ENCODE results near the gene SBNO2.

SBNO2 gene

DNA sequence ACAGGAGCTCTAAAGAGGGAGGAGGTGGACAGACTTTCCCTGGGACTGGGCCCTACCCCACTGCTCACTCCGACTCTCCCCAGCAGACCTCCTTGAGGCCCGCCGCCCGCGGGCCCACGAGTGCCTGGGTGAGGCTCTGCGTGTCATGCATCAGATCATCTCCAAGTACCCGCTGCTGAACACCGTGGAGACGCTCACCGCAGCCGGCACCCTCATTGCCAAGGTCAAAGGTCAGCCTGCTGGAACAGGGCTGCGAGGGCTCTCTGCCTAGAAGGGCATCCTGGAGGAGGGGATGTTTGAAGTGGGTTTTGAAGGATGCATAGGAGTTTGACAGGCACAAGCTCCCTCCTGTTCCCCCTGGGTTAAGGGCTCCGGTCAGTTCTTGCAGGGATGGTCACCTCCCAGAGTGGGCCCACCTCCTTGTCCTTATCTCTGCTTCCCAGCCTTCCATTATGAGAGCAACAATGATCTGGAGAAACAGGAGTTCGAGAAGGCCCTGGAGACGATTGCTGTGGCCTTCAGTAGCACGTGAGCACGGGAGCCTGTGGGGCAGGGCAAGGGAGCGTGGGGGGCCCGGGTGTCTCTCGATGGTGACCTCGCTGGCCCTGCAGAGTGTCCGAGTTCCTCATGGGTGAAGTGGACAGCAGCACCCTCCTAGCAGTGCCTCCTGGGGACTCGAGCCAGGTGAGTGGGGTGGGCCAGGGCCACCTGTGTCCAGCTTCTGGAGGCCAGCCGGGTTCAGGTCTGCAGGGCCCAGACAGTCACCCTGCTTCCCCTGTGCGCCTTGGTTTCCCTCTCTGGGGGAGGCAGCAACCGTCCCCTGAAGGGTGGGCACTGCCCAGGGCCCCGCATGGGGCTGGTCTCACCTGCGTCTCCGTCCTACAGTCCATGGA is 100.8 kb downstream of the SBNO2 start:
- no peak overlapping the region for H3K27ac ChIP-seq
- H4K20me1 ChIP-seq (ENCODE audit: insufficient read depth), result no peaks in the 10 kb centered on the region
- no peaks in the 10 kb centered on the region for H3K36me3 ChIP-seq (ENCODE audit: insufficient read depth)
- peaks cover 37% of the 10 kb centered on the region for H3K4me1 ChIP-seq (ENCODE audit: low read depth, poor library complexity, severe bottlenecking)
- no peak overlapping the region for H3K4me2 ChIP-seq
- H3K79me2 ChIP-seq (ENCODE audit: insufficient read depth, low read depth), result peaks cover 12% of the 10 kb centered on the region
- TF ChIP-seq, protein P1, sequence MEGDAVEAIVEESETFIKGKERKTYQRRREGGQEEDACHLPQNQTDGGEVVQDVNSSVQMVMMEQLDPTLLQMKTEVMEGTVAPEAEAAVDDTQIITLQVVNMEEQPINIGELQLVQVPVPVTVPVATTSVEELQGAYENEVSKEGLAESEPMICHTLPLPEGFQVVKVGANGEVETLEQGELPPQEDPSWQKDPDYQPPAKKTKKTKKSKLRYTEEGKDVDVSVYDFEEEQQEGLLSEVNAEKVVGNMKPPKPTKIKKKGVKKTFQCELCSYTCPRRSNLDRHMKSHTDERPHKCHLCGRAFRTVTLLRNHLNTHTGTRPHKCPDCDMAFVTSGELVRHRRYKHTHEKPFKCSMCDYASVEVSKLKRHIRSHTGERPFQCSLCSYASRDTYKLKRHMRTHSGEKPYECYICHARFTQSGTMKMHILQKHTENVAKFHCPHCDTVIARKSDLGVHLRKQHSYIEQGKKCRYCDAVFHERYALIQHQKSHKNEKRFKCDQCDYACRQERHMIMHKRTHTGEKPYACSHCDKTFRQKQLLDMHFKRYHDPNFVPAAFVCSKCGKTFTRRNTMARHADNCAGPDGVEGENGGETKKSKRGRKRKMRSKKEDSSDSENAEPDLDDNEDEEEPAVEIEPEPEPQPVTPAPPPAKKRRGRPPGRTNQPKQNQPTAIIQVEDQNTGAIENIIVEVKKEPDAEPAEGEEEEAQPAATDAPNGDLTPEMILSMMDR (conservative IDR thresholded peaks at IDR 0.05; ENCODE audit: low read depth, low read length), result no peak
- no peak overlapping the region for H2AFZ ChIP-seq (ENCODE audit: low read depth)
- no peaks in the 10 kb centered on the region for H3K27me3 ChIP-seq (ENCODE audit: insufficient read depth, low read depth)
- H3K9ac ChIP-seq, result no peak overlapping the region
- H3K4me3 ChIP-seq (IDR thresholded peaks at IDR 0.05; ENCODE audit: insufficient read depth, low read depth, low read length), result no peak overlapping the region

DNA sequence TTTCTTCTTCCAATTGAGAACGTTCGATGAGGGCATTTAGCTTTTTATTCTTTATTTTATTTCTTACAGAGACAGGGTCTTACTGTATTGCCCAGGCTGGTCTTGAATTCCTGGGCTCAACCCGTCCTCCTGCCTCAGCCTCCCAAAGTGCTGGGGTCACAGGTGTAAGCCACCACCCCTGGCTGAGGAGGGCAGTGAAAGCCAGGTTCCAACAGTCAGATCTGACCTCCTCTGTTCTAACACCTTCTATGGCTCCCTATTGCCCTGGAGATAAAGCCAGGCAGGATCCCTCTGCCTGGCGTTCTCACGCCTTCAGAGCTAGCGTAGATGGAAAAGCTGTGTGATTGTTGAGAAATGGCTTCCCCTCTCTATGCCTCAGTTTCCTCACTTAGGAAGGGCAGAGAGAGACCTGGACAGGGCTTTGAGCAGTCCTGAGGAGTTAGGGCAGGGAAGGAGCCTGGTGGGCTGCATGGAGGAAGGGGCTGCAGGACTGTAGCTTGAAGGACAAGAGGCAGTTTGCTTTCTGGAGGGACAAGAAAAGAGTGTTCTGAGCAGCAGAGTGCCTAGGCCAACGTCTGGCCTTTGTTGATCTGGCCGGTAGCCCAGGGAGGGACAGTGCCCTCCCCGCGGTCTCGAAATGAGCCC is 101.6 kb downstream of the SBNO2 start:
- H3K4me3 ChIP-seq (IDR thresholded peaks at IDR 0.05; ENCODE audit: insufficient read depth, low read depth, low read length), result no peak overlapping the region
- H3K27ac ChIP-seq, result no peak overlapping the region
- TF ChIP-seq, protein P1 (conservative IDR thresholded peaks at IDR 0.05; ENCODE audit: low read depth, low read length), result no peak
- no peaks in the 10 kb centered on the region for H4K20me1 ChIP-seq (ENCODE audit: insufficient read depth)
- H3K79me2 ChIP-seq (ENCODE audit: insufficient read depth, low read depth), result peaks cover 20% of the 10 kb centered on the region
- H3K9ac ChIP-seq, result no peak overlapping the region
- H3K4me2 ChIP-seq, result no peak overlapping the region
- no peaks in the 10 kb centered on the region for H3K36me3 ChIP-seq (ENCODE audit: insufficient read depth)
- no peak overlapping the region for H2AFZ ChIP-seq (ENCODE audit: low read depth)
- peaks cover 33% of the 10 kb centered on the region for H3K4me1 ChIP-seq (ENCODE audit: low read depth, poor library complexity, severe bottlenecking)
- H3K27me3 ChIP-seq (ENCODE audit: insufficient read depth, low read depth), result no peaks in the 10 kb centered on the region

DNA sequence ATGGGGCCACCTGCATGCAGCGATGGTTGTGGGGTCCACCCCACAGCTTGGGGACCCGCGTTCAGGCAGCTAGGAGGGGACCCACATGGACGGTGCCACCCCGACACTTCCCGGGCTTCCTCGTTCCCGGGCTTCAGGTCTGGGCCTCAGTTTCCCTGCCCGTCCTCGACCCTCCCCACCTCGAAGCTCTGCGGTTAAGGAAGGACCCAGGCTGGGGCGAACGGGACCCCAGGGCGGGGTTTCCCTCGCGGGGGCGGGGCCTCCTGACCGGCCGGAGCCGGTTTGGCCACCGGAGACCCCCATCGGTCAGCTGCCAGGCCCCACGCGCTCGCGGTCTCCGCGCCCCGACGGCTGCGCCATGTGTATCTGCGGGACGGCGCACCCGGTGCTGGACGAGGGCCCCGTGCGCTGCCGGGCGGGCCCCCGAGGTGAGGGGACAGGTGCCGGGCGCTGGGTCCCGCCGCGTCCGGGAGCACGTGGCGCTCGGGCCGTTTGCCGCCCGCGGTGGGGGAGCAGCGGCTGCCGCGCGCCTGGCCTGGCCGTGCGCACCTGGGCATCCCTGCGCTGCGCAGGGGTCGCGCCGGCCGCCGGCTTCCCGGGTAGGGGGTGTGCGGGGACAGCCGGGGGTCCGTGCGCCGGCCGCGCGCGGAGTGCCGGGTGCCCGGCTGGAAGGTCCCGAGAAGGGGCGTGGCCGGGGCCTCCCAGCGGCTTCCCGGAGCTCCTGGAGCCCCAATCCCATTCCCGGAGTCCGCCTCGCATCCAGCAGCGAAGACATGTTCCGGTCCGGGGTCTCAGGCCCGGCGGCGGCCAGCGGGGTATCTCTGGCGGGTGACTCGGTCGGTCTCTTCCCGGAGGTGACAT is 102.9 kb downstream of the SBNO2 start:
- TF ChIP-seq, protein P1 (conservative IDR thresholded peaks at IDR 0.05; ENCODE audit: low read depth, low read length), result no peak
- Histone ChIP-seq H3K27me3 (ENCODE audit: insufficient read depth, low read depth) (no peaks in the 10 kb centered on the region), H3K4me2 (no peak overlapping the region), H4K20me1 (ENCODE audit: insufficient read depth) (no peaks in the 10 kb centered on the region), H3K4me3 (IDR thresholded peaks at IDR 0.05; ENCODE audit: insufficient read depth, low read depth, low read length) (no peak overlapping the region), H3K27ac (no peak overlapping the region), H2AFZ (ENCODE audit: low read depth) (no peak overlapping the region), H3K4me1 (ENCODE audit: low read depth, poor library complexity, severe bottlenecking) (peaks cover 24% of the 10 kb centered on the region), H3K36me3 (ENCODE audit: insufficient read depth) (no peaks in the 10 kb centered on the region), H3K79me2 (ENCODE audit: insufficient read depth, low read depth) (peaks cover 20% of the 10 kb centered on the region), H3K9ac (no peak overlapping the region)

DNA sequence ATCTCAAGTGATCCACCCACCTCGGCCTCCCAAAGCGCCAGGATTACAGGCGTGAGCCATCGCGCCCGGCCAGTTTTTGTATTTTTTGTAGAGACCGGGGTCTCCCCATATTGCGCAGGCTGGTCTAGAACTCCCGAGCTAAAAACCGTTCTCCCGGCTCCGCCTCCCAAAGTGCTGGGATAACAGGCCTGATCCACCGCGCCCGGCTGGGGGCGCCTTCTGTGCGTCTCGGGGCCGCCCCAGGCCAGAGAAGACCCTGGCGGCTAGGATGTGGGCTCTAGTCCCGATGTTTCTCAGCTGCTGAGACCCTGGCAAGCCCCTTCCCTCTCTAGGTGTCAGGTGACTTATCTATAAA is 103.5 kb downstream of the SBNO2 start:
- Histone ChIP-seq H3K9ac (no peak overlapping the region), H3K27ac (no peak overlapping the region), H3K27me3 (ENCODE audit: insufficient read depth, low read depth) (no peaks in the 10 kb centered on the region), H3K36me3 (ENCODE audit: insufficient read depth) (no peaks in the 10 kb centered on the region), H3K4me2 (no peak overlapping the region), H4K20me1 (ENCODE audit: insufficient read depth) (no peaks in the 10 kb centered on the region), H2AFZ (ENCODE audit: low read depth) (no peak overlapping the region), H3K4me3 (IDR thresholded peaks at IDR 0.05; ENCODE audit: insufficient read depth, low read depth, low read length) (no peak overlapping the region), H3K4me1 (ENCODE audit: low read depth, poor library complexity, severe bottlenecking) (peaks cover 20% of the 10 kb centered on the region), H3K79me2 (ENCODE audit: insufficient read depth, low read depth) (peaks cover 20% of the 10 kb centered on the region)
- TF ChIP-seq, protein P1 (conservative IDR thresholded peaks at IDR 0.05; ENCODE audit: low read depth, low read length), result no peak

Data from KMS-11 (cell line).